Measurements from ENCODE around the gene ZFAND3.

ZFAND3 gene

DNA sequence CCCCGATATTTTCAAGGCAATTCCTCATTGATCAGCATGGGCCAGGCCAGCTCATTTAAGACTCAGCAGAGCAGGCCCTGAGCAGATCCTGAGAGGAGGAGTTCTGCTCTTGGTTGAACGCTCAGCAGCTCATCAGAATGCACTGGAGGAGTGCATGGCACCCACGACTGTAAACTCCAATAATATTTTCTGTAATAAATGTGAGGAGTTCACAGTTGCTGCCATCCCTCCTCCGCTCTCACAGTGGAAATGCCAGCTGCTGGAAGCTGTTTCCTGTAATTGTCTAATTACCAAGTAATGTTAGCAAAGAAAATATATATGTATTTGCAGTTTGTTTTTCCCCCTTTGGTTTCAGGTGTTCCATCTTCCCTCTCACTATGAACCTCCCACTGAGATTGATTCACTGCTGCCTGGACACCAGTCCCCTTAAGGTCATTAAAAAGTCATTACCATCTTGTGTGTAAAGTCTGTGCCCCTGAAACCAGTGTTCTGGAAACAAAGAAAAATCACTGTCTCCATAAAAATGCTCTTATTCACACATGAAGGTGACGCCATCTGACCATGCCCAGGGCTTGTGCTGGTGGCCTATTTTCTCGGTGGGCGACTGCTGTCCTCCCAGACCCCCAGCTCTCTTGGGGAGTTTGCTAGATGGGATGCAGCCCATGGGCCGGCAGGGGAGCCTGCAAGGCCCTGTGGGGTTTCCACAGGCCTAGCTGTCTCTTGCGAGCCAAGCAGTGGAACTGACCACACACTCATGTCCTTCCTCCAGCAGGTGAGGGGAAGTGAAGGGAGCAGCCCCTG lies 374.2 kb downstream of the ZFAND3 start:
- DNase-seq: no peak

DNA sequence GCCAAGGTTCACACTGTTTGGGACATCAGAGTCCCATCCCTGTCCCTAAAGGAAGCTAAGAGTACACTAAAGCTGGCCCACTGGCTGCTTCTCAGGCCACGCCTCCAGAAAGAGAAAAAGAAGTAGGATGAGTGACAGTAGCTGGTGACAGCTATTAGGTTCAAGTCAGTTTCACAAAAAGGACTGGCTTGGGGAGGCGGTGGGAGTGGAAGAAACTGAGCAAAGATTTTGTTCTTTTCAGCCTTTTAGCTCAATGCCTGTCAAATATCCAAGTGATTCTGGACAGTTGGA lies 374.7 kb downstream of the ZFAND3 start:
- DNase-seq: no peak

DNA sequence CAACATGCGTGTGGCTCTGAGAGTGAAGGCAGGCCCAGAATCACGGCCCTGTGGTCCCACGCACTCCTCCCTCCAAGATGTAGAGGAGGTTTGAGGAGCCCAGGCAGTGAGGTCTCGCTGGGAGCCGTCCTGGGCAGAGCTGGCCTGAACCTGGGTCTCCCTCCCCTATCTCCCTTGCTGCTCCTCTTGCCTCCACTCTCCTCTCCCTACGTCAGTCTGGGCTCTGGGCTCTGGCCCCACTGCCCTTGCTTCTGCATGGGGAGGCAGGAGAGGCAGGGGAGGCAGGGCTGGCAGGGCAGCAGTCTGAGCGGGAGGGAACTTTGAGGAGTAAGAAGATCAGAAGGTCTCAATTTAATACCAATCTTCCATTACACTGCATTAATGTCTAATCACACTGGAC lies 375.1 kb downstream of the ZFAND3 start:
- DNase-seq: no peak

DNA sequence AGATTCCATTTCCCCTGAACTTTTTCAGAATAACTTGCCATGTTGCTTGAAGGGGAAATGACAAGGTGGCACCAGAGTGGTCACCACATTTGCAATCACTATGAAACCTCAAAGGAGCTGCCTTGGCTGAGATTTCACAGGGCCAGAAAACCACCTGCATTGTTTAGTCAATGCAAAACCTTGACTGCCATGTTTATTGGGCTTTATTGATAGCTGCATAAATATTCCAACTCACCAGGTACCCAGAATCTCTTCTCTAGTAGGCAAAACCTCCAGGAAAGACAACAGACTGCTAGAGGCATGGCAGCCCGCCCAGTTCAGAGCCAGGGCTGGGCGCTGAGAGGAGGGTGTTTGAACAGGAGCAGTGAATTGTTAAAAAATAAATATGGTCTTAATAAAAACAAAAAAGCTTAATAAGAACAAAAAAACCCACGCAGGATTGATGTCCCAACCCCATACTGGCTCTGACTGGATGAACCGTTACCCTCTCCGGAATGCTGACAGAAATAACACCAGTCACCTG lies 375.6 kb downstream of the ZFAND3 start:
- DNase-seq: no peak

DNA sequence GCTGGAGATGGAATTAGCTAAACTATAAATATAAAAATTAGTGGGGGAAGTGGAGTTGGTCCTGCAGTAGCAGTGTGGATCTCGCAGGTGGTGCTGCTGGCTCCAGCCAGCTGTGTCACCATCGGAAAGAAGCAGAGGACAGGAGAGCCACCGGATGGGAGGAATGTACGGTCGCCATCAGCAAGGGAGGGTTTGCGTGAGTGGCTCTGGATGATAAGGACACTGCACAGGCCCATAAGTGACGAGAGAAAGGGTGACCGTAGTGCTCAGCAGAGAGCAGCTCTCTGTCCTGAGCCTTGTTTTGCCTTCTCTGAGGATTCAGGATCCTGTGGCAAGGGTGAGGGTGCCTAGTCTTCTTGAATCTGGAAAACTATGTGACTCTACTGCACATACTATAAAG lies 378.7 kb downstream of the ZFAND3 start:
- no peak for DNase-seq
